Fibroblast of villous mesenchyme (primary cell): ENCODE results near the gene GYS2. TPM values are rescaled to one million over a fixed set of nuclear protein-coding genes. Genes with fewer than 3 reads are reported as not detected.

Source experiments
- DNase-seq: peaks from one replicate; pipeline ENCODE4 v3.0.0-alpha.2; 2010; ENCODE audit warnings: low read depth
- H3K4me3 ChIP-seq: 2 replicates; pipeline ENCODE4 v1.5.1; 2011; ENCODE audit warnings: low read depth, mild to moderate bottlenecking, low read length
- total RNA-seq: library from RNA; depleted of rRNA; stranded (reverse); fragments of >200 nt; gene quantifications from 2 replicates; pipeline ENCODE4 v1.2.3, GENCODE V29; 2012
- TF ChIP-seq, protein P1 (sequence below): IDR thresholded peaks from 2 replicates; pipeline ENCODE4 v1.5.1; 2012; ENCODE audit warnings: low read depth, mild to moderate bottlenecking, low read length; ENCODE audit not compliant: insufficient read depth

Gene GYS2
- total RNA-seq, 1 donor = not detected

DNA sequence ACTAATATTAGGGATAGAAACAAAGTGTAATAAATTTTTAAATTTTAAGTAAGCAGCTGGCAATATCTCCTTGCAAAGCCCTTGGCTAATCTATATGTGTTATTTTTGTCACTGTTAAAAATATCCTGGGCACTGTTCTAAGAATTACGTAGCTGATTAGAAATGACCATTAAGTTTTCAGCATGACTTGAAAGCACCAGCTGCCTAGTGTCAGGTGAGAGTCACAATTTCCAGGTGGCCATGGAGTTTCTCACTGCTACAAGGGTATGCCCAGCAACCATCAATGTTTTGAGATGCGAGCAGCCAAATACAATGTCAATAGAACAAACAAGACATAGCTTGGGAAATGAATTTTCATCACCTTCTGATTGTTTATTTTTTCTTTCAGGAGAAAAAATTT lies 23.3 kb upstream of the GYS2 start:
- TF ChIP-seq, protein P1, sequence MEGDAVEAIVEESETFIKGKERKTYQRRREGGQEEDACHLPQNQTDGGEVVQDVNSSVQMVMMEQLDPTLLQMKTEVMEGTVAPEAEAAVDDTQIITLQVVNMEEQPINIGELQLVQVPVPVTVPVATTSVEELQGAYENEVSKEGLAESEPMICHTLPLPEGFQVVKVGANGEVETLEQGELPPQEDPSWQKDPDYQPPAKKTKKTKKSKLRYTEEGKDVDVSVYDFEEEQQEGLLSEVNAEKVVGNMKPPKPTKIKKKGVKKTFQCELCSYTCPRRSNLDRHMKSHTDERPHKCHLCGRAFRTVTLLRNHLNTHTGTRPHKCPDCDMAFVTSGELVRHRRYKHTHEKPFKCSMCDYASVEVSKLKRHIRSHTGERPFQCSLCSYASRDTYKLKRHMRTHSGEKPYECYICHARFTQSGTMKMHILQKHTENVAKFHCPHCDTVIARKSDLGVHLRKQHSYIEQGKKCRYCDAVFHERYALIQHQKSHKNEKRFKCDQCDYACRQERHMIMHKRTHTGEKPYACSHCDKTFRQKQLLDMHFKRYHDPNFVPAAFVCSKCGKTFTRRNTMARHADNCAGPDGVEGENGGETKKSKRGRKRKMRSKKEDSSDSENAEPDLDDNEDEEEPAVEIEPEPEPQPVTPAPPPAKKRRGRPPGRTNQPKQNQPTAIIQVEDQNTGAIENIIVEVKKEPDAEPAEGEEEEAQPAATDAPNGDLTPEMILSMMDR = no peak
- no peak overlapping the region for H3K4me3 ChIP-seq
- DNase-seq = no peak

DNA sequence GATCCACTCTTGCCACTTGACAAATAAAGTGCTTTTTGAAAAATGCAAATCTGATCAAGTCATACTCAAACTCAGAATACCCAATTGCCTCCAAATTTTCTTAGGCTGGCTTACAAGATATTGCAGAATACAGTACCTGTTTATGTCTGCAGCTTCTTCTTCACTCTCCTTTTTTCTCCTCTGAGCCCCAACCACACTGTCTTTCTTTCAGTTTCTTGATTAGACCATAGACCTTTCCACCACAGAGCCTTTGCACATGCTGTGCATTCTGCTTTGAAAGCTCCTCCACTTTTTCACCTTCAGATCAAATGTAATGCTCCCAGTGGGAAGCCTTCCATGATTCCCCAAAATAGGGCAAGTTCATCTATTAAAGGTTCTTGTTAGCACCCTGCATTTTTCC lies 13.9 kb upstream of the GYS2 start:
- TF ChIP-seq, protein P1 = no peak
- H3K4me3 ChIP-seq = no peak overlapping the region
- no peak for DNase-seq

DNA sequence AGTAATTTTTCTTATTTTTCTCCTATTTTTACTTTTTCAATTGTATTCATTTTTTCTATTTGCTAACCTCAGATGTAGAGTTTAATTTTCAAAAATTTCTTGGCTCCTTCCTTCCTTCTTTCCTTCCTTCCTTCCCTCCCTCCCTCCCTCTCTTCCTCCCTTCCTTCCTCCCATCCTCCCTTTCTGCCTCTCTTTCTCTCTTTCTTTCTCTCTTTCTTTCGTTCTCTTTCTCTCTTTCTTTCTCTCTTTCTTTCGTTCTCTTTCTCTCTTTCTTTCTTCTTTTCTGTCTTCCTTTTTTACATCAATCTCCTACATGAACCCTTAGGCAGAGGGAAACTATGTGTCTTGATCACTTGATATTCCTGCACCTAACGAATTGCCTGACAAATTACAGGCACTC lies 12.4 kb upstream of the GYS2 start:
- DNase-seq = no peak
- no peak overlapping the region for H3K4me3 ChIP-seq
- TF ChIP-seq, protein P1 = no peak

DNA sequence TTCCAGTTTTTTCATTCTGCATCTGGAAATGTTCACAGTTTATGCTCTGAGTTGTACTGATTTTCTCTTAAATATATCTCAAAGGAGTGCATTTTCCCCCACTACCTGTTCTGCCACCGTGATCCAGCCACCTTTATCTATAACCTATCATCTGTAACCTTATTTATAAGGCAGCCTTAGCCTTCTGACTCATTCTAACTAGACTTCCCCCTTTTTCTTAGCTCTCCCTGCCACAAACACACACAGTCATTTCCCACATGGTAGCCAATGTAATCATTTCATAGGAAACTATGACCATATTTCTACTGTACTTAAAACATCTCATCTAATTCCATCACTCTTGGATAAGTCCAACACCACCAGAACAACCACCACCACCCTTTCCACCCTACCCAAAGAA lies 10.8 kb upstream of the GYS2 start:
- TF ChIP-seq, protein P1 = no peak
- no peak overlapping the region for H3K4me3 ChIP-seq
- no peak for DNase-seq

DNA sequence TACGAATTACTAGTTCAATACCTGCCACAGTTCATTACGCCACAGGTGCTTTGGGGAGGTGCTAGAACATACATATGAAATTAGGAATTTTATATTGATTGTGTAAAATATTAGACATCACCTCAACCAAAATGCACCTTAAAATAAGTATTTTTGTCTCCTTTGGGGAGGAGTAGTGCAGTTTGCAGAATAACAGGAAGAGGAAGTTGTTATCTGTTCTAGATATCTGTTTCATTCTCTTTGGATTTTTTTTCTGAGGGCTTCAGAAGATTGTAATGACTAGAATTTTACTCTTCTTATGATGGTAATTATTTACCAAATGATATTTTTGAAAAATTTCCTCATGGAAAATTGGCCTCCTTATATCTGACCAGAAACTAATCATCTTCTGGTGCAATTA lies 9.9 kb upstream of the GYS2 start:
- TF ChIP-seq, protein P1 = no peak
- H3K4me3 ChIP-seq = no peak overlapping the region
- DNase-seq = no peak

DNA sequence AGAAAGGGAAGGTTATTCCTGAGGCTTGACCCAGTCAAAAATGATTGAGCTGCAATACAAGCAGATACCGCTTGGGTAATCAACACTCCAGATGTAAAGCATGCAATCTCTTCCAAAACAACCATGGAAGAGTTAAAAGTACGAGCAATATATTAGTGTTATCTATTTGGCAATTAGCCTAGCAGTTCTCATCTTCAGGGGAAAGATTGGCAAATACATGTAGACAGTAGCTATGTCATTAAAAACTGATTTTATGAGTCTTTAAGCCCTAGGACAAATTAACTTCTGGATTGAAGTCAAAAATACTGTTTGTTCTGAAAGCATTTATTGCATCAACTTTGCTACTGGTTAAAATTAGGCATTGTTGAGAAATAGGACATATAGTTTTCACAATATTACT lies 9.3 kb upstream of the GYS2 start:
- TF ChIP-seq, protein P1 = peak; percentile 39
- peak; percentile 55 for DNase-seq
- H3K4me3 ChIP-seq = no peak overlapping the region

DNA sequence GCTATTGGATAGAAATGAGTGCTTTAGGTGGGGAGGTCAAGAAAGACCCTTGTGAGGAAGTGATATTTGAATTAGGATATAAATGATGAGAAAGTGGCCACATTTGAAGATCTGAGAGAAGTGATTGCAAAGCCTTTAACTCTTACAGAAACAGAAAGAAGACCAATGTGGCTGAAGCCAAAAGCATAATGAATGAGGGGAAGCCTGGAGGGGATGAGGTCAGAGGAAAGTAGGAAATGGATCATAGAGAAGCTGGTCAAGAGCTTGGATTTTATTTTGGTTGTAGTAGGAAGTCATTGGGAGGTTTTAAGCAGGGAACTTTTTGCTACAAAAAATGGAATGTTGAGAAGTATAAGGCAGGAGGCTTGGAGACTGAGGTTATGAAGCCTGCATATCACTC lies 3.5 kb upstream of the GYS2 start:
- no peak overlapping the region for H3K4me3 ChIP-seq
- no peak for DNase-seq
- TF ChIP-seq, protein P1 = no peak
